WTC11 (cell line): ENCODE results near the gene NAA80. TPM values are rescaled to one million over a fixed set of nuclear protein-coding genes. Genes with fewer than 3 reads are reported as not detected.
A peak's percentile ranks its signal among the peaks of the same experiment; 100 is the strongest.

Experiments used
- ATAC-seq: fragments of 200-7000 bp; cut with Tn5 transposase; 2 replicates; pipeline ENCODE4 v1.10.0; 2021; ENCODE audit warnings: mild to moderate bottlenecking, moderate library complexity
- CTCF ChIA-PET: fragments of 300-600 bp; sonication (Branson Sonifier 250); formaldehyde crosslinking; loops from one replicate; lab custom pipeline; 2021; ENCODE audit warnings: antibody characterized with exemption; lab: Charles Lee
- POLR2A ChIA-PET: fragments of 350-600 bp; sonication (Branson Sonifier 250); formaldehyde crosslinking; loops from one replicate; lab custom pipeline; 2021; ENCODE audit warnings: antibody characterized with exemption; lab: Charles Lee
- DNase-seq: peaks from one replicate; pipeline ENCODE4 v3.0.0; 2021; ENCODE audit warnings: low spot score
- H3K27ac Mint-ChIP-seq: 2 replicates; pipeline ENCODE4 v1.8.0; 2021; ENCODE audit warnings: mixed read lengths
- H3K27me3 Mint-ChIP-seq: 2 replicates; pipeline ENCODE4 v1.8.0; 2021; ENCODE audit warnings: low read depth, mild to moderate bottlenecking, moderate library complexity, mixed read lengths
- H3K36me3 Mint-ChIP-seq: 2 replicates; pipeline ENCODE4 v1.8.0; 2021; ENCODE audit warnings: mixed read lengths
- H3K4me1 Mint-ChIP-seq: 2 replicates; pipeline ENCODE4 v1.8.0; 2022; ENCODE audit warnings: mixed read lengths
- H3K4me3 Mint-ChIP-seq: 2 replicates; pipeline ENCODE4 v1.8.0; 2021; ENCODE audit warnings: mild to moderate bottlenecking, moderate library complexity, mixed read lengths
- H3K9me3 Mint-ChIP-seq: 2 replicates; pipeline ENCODE4 v1.8.0; 2021; ENCODE audit warnings: mixed read lengths
- ATF1 ChIP-seq: sonication (generic); formaldehyde crosslinking; IDR thresholded peaks from 2 replicates; pipeline ENCODE4 v1.8.1; 2023; ENCODE audit warnings: mild to moderate bottlenecking, moderate library complexity, missing genetic modification reagents
- CBFB ChIP-seq: sonication (generic); formaldehyde crosslinking; IDR thresholded peaks from 2 replicates; pipeline ENCODE4 v1.8.1; 2022; ENCODE audit warnings: mild to moderate bottlenecking, low read depth, missing genetic modification reagents
- E2F4 ChIP-seq: sonication (generic); formaldehyde crosslinking; IDR thresholded peaks from 2 replicates; pipeline ENCODE4 v1.8.1; 2022; ENCODE audit warnings: low read depth, mild to moderate bottlenecking, moderate library complexity, missing genetic modification reagents, borderline replicate concordance
- E2F5 ChIP-seq: sonication (generic); formaldehyde crosslinking; IDR thresholded peaks from 2 replicates; pipeline ENCODE4 v1.8.1; 2022; ENCODE audit warnings: mild to moderate bottlenecking, moderate library complexity, missing genetic modification reagents
- ESRRA ChIP-seq: sonication (generic); formaldehyde crosslinking; IDR thresholded peaks from 2 replicates; pipeline ENCODE4 v1.8.1; 2022; ENCODE audit warnings: mild to moderate bottlenecking, missing genetic modification reagents, borderline replicate concordance
- ETV6 ChIP-seq: sonication (generic); formaldehyde crosslinking; IDR thresholded peaks from 2 replicates; pipeline ENCODE4 v1.8.1; 2022; ENCODE audit warnings: mild to moderate bottlenecking, missing genetic modification reagents
- FOXK1 ChIP-seq: sonication (generic); formaldehyde crosslinking; IDR thresholded peaks from 2 replicates; pipeline ENCODE4 v1.8.0; 2022; ENCODE audit warnings: mild to moderate bottlenecking, moderate library complexity, missing genetic modification reagents
- FOXP1 ChIP-seq: sonication (generic); formaldehyde crosslinking; IDR thresholded peaks from 2 replicates; pipeline ENCODE4 v1.8.0; 2022; ENCODE audit warnings: missing genetic modification reagents, mild to moderate bottlenecking, moderate library complexity, borderline replicate concordance
- MAX ChIP-seq: sonication (generic); formaldehyde crosslinking; IDR thresholded peaks from 2 replicates; pipeline ENCODE4 v1.8.0; 2022; ENCODE audit warnings: mild to moderate bottlenecking, missing genetic modification reagents
- NFATC4 ChIP-seq: fragments of 250-450 bp; sonication (Bioruptor Pico); IDR thresholded peaks from 2 replicates; pipeline ENCODE4 v1.9.0; 2021; ENCODE audit warnings: mild to moderate bottlenecking
- PRDM15 ChIP-seq: sonication (generic); formaldehyde crosslinking; IDR thresholded peaks from 2 replicates; pipeline ENCODE4 v1.8.0; 2022; ENCODE audit warnings: missing genetic modification reagents
- RORB ChIP-seq: fragments of 250-450 bp; sonication (Bioruptor Pico); IDR thresholded peaks from 2 replicates; pipeline ENCODE4 v1.9.0; 2021; ENCODE audit warnings: mild to moderate bottlenecking
- SP1 ChIP-seq: sonication (generic); formaldehyde crosslinking; conservative IDR thresholded peaks from 2 replicates; pipeline ENCODE4 v1.8.1; 2022; ENCODE audit warnings: missing genetic modification reagents
- USF2 ChIP-seq: sonication (generic); formaldehyde crosslinking; IDR thresholded peaks from 2 replicates; pipeline ENCODE4 v1.8.1; 2023; ENCODE audit warnings: mild to moderate bottlenecking, missing genetic modification reagents, moderate library complexity
- ZBTB21 ChIP-seq: sonication (generic); formaldehyde crosslinking; IDR thresholded peaks from 2 replicates; pipeline ENCODE4 v1.8.1; 2023; ENCODE audit warnings: mild to moderate bottlenecking, missing genetic modification reagents, borderline replicate concordance
- ZBTB43 ChIP-seq: sonication (generic); formaldehyde crosslinking; IDR thresholded peaks from 2 replicates; pipeline ENCODE4 v1.8.1; 2023; ENCODE audit warnings: mild to moderate bottlenecking, missing genetic modification reagents
- ZNF121 ChIP-seq: sonication (generic); formaldehyde crosslinking; IDR thresholded peaks from 2 replicates; pipeline ENCODE4 v1.8.0; 2023; ENCODE audit warnings: missing genetic modification reagents
- ZNF396 ChIP-seq: fragments of 250-450 bp; sonication (Bioruptor Pico); IDR thresholded peaks from 2 replicates; pipeline ENCODE4 v1.8.0; 2021; ENCODE audit warnings: mild to moderate bottlenecking, moderate library complexity, borderline replicate concordance
- ZNF671 ChIP-seq: fragments of 250-450 bp; sonication (Bioruptor Pico); IDR thresholded peaks from 2 replicates; pipeline ENCODE4 v1.8.0; 2021; ENCODE audit warnings: mild to moderate bottlenecking
- total RNA-seq: library from RNA; stranded (reverse); gene quantifications from 3 replicates; pipeline ENCODE4 v1.2.3, GENCODE V29; 2021

Gene NAA80
- total RNA-seq, 1 experiment from 2014 or later: 17.3 TPM

GRCh38 chr3:50275996-50276761 lies 23.0 kb downstream of the NAA80 start (continued):
- no peak for TF ChIP-seq ZBTB43 (CRISPR knock-in tag)
- TF ChIP-seq ESRRA (CRISPR knock-in tag): no peak
- no peak for TF ChIP-seq ATF1 (CRISPR knock-in tag)
- TF ChIP-seq USF2 (CRISPR knock-in tag): no peak
- TF ChIP-seq RORB (CRISPR knock-in tag): no peak
- TF ChIP-seq FOXP1 (CRISPR knock-in tag): no peak
- 0 out of 2 replicates have a peak, but pooled peaks have one; percentile 19 for TF ChIP-seq ETV6 (CRISPR knock-in tag)
- no peak for TF ChIP-seq NFATC4
- TF ChIP-seq, all 79 proteins: peak for 13

GRCh38 chr3:50275141-50275995 lies 23.8 kb downstream of the NAA80 start:
- TF ChIP-seq FOXP1 (CRISPR knock-in tag): peak; percentile 20; the same call in 1 of the 2 replicates
- peak; percentile 30; the same call in 1 of the 2 replicates for TF ChIP-seq PRDM15 (CRISPR knock-in tag)
- peak; percentile 78 for TF ChIP-seq MAX (CRISPR knock-in tag)
- TF ChIP-seq FOXK1 (CRISPR knock-in tag): 0 out of 2 replicates have a peak, but pooled peaks have one; percentile 24
- no peak for TF ChIP-seq ZNF671
- peak; percentile 52; the same call in 1 of the 2 replicates for TF ChIP-seq E2F5 (CRISPR knock-in tag)
- peak; percentile 38; the same call in 1 of the 2 replicates for TF ChIP-seq ZBTB43 (CRISPR knock-in tag)
- peak; percentile 52 for TF ChIP-seq USF2 (CRISPR knock-in tag)
- no peak for TF ChIP-seq E2F4
- no peak for TF ChIP-seq ZNF396
- peak; percentile 38; the same call in 1 of the 2 replicates for TF ChIP-seq ZNF121 (CRISPR knock-in tag)
- 0 out of 2 replicates have a peak, but pooled peaks have one; percentile 18 for TF ChIP-seq ZBTB21
- TF ChIP-seq SP1 (CRISPR knock-in tag): peak; percentile 62
- peak; percentile 52; the same call in 1 of the 2 replicates for TF ChIP-seq ETV6 (CRISPR knock-in tag)
- no peak for TF ChIP-seq CBFB (CRISPR knock-in tag)
- H3K27ac Mint-ChIP-seq: no peak overlapping the region
- peaks cover 27% of the 10 kb centered on the region for H3K4me1 Mint-ChIP-seq
- peaks cover 64% of the 10 kb centered on the region for H3K27me3 Mint-ChIP-seq
- H3K36me3 Mint-ChIP-seq: no peaks in the 10 kb centered on the region
- ATAC-seq: peak; percentile 19
- ChIA-PET POLR2A (interaction anchor here (0.8 to 1.5 kb wide), 5 partner anchors 15 to 58 kb away, joined by 3 to 5 read pairs (median 3); partner anchors contain the start of genes IFRD2 and TUSC2), CTCF (interaction anchor here (0.6 to 12.5 kb wide), 28 partner anchors 9 to 317 kb away, joined by 3 to 145 read pairs (median 6); partner anchors contain the start of genes GNAI2, GNAT1, HYAL1 and HYAL2)
- H3K9me3 Mint-ChIP-seq: no peaks in the 10 kb centered on the region
- DNase-seq: peak; percentile 70
- peak overlapping the region; percentile 80 for H3K4me3 Mint-ChIP-seq
